Measurements from ENCODE around the gene CDC26. TPM values are rescaled to one million over a fixed set of nuclear protein-coding genes. Genes with fewer than 3 reads are reported as not detected.

Gene CDC26
- total RNA-seq, 4 donors from 2014 or later, result 16.7 to 34.0 (median 28.3) TPM

DNA sequence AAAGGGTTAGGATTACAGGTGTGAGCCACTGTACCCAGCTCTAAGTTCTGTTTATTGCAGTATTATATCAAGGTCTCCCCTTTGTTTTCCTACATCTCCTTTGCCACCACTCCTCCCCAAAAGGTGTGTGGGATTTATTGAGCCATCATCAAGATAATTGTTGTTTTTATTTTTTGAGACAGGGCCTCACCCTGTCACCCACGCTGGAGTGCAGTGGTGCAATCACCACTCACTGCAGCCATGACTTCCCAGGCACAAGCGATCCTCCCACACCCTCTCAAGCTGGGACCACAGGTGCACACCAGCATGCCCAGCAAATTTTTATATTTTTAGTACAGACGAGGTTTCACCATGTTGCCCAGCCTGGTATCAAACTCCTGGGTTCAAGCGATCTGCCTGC lies 29.5 kb downstream of the CDC26 start:
- no peak for ATAC-seq
- in situ Hi-C loops (cut with MboI; ENCODE audit: low sequenced_read_pairs in 4 of 4), result no loop called here
- no peaks in the 10 kb centered on the region for H3K36me3 ChIP-seq
- DNase-seq, result no peak
- TF ChIP-seq POLR2A (IDR thresholded peaks at IDR 0.05), result no peak
- TF ChIP-seq, protein P1, sequence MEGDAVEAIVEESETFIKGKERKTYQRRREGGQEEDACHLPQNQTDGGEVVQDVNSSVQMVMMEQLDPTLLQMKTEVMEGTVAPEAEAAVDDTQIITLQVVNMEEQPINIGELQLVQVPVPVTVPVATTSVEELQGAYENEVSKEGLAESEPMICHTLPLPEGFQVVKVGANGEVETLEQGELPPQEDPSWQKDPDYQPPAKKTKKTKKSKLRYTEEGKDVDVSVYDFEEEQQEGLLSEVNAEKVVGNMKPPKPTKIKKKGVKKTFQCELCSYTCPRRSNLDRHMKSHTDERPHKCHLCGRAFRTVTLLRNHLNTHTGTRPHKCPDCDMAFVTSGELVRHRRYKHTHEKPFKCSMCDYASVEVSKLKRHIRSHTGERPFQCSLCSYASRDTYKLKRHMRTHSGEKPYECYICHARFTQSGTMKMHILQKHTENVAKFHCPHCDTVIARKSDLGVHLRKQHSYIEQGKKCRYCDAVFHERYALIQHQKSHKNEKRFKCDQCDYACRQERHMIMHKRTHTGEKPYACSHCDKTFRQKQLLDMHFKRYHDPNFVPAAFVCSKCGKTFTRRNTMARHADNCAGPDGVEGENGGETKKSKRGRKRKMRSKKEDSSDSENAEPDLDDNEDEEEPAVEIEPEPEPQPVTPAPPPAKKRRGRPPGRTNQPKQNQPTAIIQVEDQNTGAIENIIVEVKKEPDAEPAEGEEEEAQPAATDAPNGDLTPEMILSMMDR (IDR thresholded peaks at IDR 0.05 in 4 of 5, conservative IDR thresholded peaks at IDR 0.05 in 1 of 5), result no peak
- no peaks in the 10 kb centered on the region for H3K4me1 ChIP-seq
- no peaks in the 10 kb centered on the region for H3K9me3 ChIP-seq
- H3K4me3 ChIP-seq, result no peak overlapping the region
- no peaks in the 10 kb centered on the region for H3K27me3 ChIP-seq
- intact Hi-C loops (cut with DNase I; ENCODE audit: low total_unique reads), result no loop called here
- no peak overlapping the region for H3K27ac ChIP-seq

DNA sequence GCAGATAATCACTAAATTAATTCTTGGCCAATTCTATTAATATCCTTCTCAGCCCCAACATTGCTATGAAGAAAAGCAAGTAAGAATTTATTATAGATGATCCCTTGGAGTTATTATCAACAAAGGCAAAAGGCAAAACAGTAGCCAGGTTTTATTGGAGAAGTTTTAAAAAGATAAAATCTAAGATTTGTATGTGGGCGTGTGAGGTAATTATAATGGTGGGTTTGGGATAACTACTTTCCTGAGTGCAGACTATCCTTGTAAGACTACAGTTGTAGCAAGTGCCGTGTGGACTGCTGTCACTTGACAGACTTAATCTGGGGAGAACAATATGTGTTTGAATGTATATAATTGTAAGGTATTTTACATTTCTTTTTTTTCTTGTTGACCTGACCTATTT lies 30.8 kb downstream of the CDC26 start:
- H3K36me3 ChIP-seq, result no peaks in the 10 kb centered on the region
- H3K27me3 ChIP-seq, result no peaks in the 10 kb centered on the region
- in situ Hi-C loops (cut with MboI; ENCODE audit: low sequenced_read_pairs in 4 of 4) (no loop called here), intact Hi-C loops (cut with DNase I; ENCODE audit: low total_unique reads) (no loop called here)
- H3K4me3 ChIP-seq, result no peak overlapping the region
- DNase-seq (no peak), ATAC-seq (no peak)
- H3K9me3 ChIP-seq, result no peaks in the 10 kb centered on the region
- H3K27ac ChIP-seq, result no peak overlapping the region
- H3K4me1 ChIP-seq, result no peaks in the 10 kb centered on the region
- TF ChIP-seq, protein P1 (IDR thresholded peaks at IDR 0.05 in 4 of 5, conservative IDR thresholded peaks at IDR 0.05 in 1 of 5), result no peak
- TF ChIP-seq POLR2A (IDR thresholded peaks at IDR 0.05), result no peak

DNA sequence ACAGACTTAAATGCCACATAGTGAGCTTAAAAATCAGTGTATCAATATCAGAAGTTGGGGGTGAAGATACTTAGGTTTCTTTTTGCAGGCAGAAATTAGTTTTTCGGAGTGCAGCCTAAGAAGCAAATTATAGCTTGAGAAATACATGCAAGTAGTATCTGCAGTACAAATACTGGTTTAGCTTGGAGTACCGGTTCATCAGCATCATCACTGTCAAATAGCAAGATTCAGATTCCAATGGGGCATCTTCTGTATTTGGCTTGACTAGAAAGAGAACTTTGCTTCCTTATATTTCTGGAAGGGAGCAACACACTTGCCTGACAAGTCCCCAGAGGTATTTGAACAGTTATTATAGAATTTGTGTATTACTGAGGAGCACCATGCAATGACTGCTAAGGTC lies 34.2 kb downstream of the CDC26 start:
- H3K4me3 ChIP-seq, result no peak overlapping the region
- ATAC-seq (no peak), DNase-seq (no peak)
- no peak overlapping the region for H3K27ac ChIP-seq
- intact Hi-C loops (cut with DNase I; ENCODE audit: low total_unique reads) (no loop called here), in situ Hi-C loops (cut with MboI; ENCODE audit: low sequenced_read_pairs in 4 of 4) (no loop called here)
- no peaks in the 10 kb centered on the region for H3K9me3 ChIP-seq
- H3K4me1 ChIP-seq, result peaks cover 0 to 10% of the 10 kb centered on the region in 2 donors
- TF ChIP-seq, protein P1 (IDR thresholded peaks at IDR 0.05 in 4 of 5, conservative IDR thresholded peaks at IDR 0.05 in 1 of 5), result no peak
- TF ChIP-seq POLR2A (IDR thresholded peaks at IDR 0.05), result no peak
- H3K27me3 ChIP-seq, result no peaks in the 10 kb centered on the region
- no peaks in the 10 kb centered on the region for H3K36me3 ChIP-seq

DNA sequence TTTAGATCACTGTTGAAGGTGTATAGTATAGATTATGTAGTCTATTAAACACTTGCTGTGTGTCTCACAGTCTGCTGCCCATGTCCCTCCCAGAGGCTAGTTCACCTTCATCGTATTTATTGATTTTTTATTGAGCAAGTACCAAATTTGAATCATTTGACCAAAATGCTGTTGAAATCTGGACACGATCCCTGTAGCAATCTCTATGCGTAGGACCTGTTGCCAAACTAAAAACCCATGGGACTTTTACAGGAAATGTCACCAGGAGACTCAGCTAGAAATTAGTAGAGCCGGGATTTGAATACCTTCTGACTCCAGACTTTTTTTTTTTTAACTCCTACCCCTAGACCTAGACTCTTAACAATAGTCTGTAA lies 36.5 kb downstream of the CDC26 start:
- Histone ChIP-seq H3K36me3 (no peaks in the 10 kb centered on the region), H3K4me1 (peaks cover 0 to 12% of the 10 kb centered on the region in 2 donors), H3K4me3 (no peak overlapping the region), H3K27ac (no peak overlapping the region), H3K27me3 (no peaks in the 10 kb centered on the region), H3K9me3 (no peaks in the 10 kb centered on the region)
- intact Hi-C loops (cut with DNase I; ENCODE audit: low total_unique reads), result no loop called here
- TF ChIP-seq, protein P1 (IDR thresholded peaks at IDR 0.05 in 4 of 5, conservative IDR thresholded peaks at IDR 0.05 in 1 of 5), result no peak
- TF ChIP-seq POLR2A (IDR thresholded peaks at IDR 0.05), result no peak
- no peak for DNase-seq
- ATAC-seq, result no peak
- in situ Hi-C loops (cut with MboI; ENCODE audit: low sequenced_read_pairs in 4 of 4), result no loop called here

DNA sequence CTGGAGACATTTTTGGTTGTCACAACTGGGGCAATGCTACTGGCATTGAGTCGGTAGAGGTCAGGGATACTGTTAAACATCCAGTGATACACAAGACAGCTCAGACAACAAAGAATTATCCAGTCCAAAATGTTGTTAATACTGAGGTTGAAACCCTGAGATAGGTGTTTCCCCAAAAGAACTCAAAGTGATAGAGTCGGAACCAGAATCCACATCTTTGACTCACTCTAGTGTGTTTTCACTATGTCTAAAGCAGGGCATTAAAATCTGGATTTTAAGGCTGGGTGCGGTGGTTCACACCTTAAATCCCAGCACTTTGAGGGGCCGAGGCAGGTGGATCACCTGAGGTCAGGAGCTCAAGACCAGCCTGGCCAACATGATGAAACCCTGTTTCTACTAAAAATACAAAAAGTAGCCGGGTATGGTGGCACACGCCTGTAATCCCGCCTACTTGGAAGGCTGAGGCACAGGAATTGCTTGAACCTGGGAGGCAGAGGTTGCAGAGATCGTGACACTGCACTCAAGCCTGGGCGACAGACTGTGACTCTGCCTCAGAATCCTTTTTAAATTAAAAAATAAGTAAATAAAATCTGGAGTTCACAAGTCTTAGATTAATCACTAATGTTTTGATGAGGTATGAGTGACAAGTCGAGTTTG lies 37.0 kb downstream of the CDC26 start:
- Histone ChIP-seq H3K9me3 (no peaks in the 10 kb centered on the region), H3K36me3 (no peaks in the 10 kb centered on the region), H3K27me3 (no peaks in the 10 kb centered on the region), H3K4me3 (no peak overlapping the region), H3K4me1 (peaks cover 0 to 13% of the 10 kb centered on the region in 2 donors), H3K27ac (no peak overlapping the region)
- DNase-seq, result no peak
- TF ChIP-seq POLR2A (IDR thresholded peaks at IDR 0.05), result no peak
- TF ChIP-seq, protein P1 (IDR thresholded peaks at IDR 0.05 in 4 of 5, conservative IDR thresholded peaks at IDR 0.05 in 1 of 5), result no peak
- in situ Hi-C loops (cut with MboI; ENCODE audit: low sequenced_read_pairs in 4 of 4) (no loop called here), intact Hi-C loops (cut with DNase I; ENCODE audit: low total_unique reads) (no loop called here)
- no peak for ATAC-seq
